Activated naive CD8-positive, alpha-beta T cell treated with anti-CD3 and anti-CD28 coated beads, Interleukin-2, amount 50 U/mL, for 16 hours (primary cell): ENCODE measurements around the gene TCF4.

Experiments
- DNase-seq: peaks from one replicate; pipeline ENCODE4 v3.0.0-alpha.2; 2020; ENCODE audit warnings: low read depth, low spot score

Gene TCF4

DNA sequence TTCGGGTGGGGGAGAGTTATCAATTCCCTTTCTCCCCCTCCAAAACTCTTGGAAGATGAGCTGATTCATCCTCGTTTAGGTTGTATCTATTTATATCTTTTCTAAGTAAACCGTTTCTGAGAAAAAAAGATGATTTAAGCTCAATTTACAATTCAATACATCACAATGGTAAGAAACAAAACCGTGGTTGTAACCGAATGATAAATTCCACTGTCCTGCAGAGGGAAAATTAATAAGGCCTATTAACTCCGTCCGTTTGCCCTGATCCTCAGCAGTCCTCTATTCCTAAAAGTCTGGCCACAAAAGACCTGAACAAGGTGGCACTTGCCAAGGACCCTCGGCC, 286.2 kb downstream of the TCF4 start:
- DNase-seq = no peak

DNA sequence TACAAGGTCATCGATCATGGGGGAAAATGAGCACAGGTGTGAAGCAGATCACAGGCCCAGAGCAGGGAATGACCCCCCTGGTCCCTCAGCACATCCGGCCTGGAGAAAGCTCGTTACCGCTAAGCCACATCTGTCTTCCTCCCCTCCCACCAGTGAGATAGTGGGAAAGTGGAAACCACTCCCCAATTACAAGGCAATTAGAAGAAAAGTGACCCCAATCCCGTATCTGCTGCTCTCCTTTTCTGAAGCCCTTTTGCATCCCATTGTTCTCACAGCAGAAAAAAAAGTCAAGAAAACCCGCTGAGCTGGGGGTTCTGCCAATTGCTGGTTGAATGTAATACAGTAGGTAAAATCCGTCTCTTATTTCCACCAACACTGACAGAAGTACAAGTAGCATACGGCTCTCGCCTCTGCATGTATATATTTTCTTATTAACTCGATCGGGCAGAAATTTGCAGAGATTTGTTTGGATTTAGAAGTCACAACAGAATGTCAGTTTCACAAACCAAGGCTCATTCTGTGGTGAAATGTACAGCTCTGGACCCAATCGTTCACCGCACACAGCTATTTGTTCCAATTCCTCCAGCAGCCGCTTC, 287.0 kb downstream of the TCF4 start:
- DNase-seq = no peak

DNA sequence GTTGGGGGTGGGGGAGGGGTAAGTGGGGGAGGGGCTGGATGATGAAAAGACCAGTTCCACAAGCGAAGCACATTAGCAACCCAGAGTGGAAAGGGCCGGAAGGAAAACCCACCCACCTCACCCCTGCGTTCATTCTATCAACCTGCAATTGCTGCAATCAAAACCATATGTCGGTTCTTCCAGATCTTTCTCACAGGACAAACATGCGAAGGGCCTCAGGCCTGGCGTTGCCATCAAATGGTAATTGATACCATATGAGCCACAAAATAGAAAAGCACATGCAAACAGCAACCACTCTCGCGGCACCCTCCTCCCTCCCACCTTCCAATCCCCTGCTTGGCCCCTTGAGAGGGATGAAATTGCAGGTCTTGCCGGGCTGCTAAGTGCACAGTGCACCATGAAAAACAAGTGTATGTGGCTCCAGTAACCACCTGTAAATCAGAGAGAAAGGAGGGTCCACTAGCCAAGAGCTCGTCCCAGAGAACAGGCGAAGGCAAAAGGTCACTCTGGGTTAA, 287.5 kb downstream of the TCF4 start:
- DNase-seq = no peak

DNA sequence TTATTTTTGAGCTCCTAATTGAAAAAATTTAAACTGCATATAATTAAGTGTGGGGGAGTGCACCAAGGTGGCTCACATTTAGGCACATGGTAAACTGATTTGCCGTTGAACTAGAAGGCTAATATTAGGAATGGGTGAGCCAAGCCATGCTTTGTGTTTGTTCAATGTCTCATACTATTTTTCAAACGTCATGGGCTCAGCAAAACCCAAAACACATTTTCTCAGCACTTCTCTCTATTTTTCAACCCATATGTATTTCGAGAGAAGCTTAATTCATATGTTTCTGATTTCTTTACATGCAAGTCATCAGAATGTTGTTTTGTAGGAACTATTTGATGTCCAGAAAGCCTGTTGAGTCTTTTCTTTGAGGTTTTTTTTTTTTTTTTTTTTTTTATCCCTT, 291.2 kb downstream of the TCF4 start:
- no peak for DNase-seq

DNA sequence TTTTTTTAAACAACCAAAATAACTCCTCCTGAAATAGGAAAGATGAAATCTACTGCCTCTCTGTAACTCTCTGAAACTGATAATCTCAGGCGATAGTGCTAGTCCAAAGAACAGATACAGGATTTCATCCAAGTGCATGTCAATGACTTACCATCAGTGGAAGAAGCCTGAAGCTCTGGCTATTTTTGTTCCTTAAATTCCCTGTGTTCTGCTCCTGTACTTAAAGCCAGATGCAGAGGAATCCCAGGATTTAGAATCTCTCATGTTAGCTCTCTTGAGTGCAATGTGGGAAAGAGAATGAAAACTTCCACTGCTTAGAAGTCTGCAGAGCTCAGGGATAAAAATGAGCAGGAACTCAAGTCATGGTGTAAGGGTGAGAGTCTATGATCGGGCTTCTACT, 291.9 kb downstream of the TCF4 start:
- no peak for DNase-seq

DNA sequence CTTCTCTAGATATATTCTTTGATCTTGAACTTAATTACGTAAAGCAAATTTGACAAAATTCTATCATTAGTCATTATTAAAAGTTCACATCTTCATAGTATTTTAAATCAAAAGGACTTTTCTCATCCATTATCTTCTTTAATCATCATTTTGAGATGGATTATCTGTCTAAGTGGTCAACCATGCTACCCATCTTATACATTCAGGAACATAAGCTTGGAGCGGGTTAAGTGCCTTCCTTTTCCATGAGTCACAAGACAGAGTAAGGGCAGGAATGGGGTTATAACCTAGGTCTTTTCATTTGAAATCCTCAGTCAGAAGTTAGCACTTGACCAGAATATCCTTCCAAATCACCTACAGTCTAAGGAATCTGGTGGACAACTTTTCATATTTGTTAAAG, 297.1 kb downstream of the TCF4 start:
- no peak for DNase-seq

DNA sequence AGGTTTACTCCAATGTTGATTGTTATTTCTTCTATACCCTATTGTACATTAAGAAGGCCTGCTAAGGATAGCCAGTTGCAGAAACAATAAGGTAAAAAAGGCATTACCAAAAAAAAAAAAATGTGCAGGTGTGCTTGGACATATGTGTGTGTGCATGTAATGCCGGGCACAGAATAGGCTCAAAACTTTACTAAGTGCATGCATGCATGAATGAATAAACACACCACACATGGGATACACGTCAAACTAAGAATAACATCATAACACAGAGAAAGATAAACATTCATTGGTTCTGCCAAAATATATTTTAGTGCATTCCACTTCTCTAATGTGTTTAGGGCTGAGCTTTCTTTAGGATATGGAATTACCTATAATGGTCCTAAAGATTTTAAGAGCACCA, 298.2 kb downstream of the TCF4 start:
- DNase-seq = no peak

DNA sequence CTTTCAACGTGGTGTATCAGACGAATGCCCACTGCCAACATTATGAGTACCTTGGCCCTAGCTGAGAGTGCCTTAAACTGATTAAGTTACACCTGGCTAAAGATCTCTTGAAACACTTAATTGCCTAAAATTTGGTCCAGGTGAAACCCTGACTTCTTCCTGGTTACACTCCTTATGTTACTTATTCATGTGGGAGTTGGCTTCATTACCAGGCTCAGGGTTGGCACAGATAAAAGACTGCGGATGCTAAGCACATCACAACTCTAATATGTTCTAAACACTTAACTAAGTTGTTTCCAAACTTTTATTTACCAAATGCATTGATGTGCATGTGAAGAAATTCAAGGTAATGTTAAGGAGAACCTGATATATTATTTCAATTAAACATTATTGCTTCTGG, 298.9 kb downstream of the TCF4 start:
- DNase-seq = no peak

DNA sequence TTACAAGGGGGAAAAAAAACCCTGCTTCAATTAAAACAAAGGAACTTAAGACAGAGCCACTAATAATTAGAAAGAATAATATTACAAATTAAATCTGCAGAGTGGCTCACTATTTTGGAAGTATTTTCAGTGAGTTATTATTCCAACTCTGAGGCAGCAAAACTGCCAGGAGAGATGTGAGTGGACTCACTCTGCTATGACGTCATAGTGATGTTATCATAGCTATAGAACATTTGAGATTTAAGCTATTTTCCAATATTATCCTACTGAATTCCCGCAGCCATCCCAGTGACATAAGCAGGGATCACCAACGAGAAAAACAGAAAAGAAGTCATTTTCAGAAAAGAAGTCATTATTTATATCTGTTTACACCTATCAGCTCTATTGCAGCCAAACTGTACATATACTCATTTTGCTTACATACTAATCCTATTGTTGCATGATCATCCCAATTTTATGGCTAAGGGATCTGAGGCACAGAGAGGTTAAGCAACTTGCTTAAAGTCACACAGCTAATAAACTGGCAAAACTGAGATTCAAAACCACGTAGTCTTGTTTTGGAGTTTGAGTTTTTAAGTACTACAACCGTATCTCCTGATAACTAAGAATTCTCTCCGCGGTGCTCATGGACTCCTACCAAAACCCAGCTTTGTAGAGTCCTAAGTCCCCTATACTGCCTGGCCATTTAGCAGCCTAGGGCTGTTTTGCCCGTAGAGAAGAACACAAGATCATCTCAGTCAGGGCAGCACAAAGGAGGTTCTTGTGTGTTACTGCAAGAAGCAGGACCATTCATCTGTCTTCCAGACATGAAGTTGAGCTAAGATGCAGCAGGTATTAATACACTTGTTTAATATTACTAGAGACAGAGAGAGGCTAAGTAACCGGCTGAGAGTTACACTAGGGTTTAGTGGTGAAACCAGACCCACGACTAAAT, 299.8 kb downstream of the TCF4 start:
- no peak for DNase-seq

DNA sequence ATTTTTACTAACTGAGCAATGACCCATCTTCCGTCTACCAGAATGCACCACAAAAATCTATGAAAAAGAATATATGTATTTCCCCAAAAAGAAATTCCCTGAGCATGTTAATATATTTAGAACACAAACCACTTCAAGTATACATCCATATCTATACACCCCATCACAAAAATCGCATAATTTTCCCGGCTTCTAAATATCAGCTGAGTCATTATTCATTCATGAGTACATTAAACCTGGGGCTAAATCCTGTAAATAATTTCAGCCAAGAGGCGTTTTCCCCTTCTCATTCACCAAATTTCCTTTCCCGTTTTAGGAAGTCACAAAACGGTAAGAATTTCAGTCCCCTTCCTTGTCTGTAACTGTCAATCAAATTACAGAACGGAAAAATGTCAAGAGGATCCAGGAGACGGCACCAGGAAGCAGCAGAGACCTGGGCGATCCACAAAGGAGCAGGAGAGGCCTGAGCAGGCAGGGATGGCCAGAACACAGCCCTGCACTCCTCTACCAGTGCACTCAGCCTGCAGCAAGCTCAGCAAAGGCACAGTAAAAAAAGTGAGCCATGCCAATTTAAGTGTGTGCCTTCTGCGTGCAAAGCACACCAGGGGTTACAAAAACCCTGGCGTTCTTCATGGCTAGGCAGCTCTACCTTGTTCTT, 300.7 kb downstream of the TCF4 start:
- DNase-seq = no peak

DNA sequence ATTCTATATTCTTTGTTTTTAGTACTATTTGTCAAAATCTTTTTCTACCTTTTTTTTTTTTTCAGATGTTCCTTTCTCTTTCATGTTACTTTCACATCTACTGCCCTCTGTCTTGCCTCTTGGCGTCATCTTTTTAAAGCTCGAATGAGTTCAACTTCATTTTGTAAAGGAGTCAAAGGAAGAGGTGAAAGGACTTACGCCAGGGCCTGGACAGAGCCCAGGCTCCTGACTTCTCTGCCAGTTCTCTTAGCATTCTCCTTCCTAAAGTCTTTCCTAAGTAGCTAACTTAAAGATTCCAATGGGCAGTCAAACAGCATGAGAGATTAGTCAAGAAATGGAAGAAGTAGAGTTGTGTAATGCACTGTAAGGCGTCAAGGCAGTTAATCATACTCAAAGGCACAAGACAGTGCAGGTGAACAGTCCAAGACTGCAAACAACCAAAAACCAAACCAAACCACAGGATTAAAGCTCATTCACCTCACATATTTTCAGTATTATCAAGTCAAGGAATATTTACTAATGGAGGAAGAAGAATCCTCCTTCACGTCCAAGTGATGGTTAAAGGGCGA, 301.7 kb downstream of the TCF4 start:
- no peak for DNase-seq

DNA sequence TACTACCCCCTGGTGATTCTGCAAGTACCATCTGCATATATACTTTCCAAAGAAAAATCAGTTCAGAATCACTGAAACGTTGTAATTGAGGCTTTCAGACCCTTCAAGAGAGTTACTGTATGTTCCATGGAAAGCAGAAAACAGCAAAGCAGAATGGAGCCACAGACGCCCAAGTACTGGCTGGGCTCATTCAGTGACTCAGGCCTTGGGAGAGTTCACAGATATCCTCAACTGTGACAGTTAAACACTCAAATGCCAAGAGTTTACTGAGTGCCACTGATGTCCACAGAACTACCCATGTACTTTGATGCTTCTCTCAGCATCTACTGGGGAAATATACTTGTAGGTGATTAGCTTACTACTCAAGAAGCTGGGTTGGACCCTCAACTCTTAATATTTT, 303.4 kb downstream of the TCF4 start:
- no peak for DNase-seq

DNA sequence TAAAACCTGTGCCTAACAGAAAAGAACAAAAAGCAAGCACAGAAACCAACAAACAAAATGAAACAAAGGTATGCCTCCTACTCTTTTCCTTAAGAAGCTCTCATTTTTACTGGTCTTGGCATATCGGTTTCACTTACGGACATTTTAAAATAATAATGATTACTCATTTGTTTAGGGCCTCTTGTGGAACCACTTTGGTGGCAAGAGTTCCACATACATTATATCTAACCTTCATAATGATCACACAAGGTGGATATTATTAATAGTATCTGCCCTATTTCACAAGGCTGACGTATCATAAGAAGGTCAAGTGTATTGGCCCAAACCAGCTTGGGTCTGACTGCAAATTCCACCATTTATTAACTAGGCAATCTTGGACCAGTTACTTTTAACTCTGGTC, 304.7 kb downstream of the TCF4 start:
- DNase-seq = no peak

DNA sequence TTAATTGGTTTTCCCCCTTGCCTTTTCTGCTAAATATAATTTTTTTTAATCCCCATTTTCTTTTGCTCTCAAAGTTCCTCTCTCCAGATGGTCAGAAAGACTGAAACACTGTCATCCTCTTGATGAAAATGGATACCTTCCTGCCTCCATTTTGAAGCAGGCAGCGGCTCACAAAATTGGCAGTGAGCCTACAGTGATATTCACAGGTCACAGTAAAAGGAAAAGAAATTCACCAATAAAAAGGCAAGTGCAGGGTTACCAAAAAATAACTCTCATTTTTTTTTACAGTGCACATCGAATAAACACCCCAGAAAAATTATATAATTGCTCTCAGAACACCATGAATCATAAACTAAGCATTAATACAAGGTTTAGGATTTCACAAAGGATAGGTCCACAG, 307.5 kb downstream of the TCF4 start:
- DNase-seq = no peak

DNA sequence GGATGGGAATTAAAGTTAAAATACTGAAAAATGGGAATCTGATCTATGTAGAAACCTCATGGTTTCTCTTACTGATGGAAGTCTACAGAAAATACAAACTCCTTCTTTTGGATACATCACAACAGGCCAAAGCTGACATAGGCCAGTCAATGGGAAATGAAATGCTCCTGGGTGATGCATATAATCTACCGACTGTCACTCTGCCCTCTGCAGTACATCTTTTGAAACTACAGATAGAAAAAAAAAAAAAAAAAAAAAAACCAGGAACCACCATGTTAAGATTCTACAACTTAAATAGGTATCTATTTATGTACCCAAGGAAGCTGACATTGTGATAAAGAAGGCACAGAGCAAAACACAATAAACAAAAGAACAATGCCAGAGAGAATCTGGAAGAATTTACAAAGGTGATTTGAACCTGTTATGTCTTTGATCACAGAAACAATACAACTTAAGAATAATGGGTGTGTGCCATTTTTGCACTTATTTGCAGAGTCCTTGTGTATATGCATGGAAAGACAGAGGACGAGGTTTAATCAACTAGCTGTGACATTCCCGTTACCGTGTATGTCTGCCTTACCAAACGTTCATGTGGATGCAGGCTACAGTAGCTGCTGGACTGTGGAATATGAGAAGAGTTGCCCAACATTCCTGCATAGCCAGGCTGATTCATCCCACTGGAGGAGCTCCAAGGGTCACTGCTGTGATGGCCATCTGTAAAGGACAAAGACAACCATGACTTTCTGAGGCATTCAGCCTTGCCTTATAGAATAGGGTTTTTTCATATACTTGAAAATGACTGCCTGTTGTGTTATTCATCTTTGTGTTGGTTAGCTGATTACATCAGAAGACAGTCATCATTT, 312.7 kb downstream of the TCF4 start:
- DNase-seq = no peak

DNA sequence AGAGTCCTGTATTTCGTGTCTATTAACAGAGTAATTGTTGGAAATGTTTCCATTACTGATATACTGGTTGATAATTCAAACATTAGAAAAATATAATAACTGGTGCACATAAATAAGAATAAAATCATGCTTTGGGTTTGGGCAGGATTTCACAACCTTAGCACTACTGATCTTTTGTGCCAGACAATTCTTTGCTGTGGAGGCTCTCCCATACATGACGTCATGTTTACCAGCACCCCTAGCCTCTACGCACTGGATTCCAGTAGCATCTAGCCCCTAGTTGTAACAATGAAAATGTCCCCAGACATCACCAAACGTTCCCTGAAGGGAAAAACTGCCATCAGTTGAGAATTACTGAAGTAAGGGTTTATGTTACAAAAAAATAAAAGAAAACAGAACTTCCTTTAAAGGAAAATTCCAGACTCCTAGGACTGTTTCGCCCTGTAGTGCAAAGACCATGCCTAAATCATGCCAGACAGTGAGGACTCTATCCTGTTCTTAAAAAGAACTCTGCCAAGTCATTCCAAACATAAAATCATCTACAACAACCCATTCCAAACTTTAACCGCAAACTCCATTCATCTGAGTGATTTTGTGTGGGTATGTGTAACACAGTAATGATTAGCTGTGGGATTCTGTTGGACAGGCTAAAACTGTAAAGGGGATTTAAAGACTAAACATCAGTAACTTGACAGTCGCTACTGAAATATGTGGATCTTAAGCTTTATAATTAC, 315.3 kb downstream of the TCF4 start:
- DNase-seq = no peak

DNA sequence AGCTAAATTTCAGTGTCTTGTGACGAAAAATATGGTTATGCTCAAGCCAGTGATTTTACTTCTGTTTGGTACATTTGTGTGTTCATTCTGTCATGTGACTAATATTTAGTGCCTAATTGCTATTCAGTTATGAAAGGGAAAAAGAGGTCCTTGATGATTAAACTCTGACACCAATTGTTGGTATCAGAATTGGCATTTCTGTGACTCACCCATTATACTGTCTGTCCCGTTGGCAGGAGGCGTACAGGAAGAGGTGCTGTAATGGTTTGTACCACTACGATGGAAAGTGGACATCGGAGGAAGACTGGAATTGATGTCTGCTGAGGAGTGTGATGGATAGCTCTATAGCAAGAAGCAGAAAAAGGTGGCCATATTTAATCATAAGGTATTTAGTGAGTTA, 318.4 kb downstream of the TCF4 start:
- no peak for DNase-seq

DNA sequence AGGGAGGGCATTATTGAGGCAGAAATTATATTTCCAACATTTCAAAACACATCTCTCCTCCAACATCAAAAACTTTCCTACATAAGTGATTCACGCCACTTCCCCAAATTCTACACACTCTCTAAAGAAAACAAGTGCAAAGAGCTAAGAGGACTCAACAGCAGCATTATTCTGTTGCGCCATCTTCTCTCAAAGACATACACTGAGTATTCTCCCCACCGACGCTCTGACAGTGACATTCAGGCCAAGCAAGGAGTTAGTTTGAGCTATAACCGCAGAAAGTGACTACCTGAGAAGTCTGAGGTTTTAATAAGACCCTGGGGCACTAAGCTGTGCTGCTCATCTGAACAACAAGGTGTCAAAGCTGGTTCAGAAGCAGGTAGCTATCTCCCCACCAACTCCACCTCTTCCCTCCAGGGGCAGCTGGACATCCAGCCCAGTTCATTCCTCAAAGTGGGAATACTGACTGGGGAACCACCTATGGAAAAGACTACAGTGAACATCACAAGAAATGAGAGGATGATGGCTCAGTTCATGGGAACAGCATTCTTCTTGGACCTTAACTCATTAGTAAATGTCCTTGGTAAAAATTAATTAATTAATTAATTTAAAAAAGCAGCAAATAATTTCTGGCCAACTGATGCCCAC, 319.2 kb downstream of the TCF4 start:
- DNase-seq = no peak

DNA sequence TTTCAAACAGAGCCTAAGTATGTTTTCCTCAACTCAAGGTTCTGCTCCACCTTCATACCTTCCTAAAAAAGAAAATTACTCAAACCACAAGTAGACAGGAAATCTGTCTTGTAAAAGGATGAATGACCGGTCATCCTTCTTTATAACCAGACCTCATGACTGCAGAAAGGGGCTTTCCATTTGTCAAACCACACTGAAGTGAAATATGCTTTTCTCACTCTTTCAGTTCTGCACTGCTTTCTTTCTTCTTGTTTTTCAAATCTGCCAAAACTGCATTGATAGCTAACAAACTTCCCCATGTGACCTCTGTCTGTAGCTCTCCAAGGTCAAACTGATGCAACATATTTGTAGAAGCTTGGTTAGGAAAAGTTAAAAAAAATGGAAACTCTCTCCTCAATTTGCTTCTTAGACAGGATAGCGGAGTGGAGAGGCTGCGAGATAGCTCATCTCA, 319.8 kb downstream of the TCF4 start:
- DNase-seq = no peak

DNA sequence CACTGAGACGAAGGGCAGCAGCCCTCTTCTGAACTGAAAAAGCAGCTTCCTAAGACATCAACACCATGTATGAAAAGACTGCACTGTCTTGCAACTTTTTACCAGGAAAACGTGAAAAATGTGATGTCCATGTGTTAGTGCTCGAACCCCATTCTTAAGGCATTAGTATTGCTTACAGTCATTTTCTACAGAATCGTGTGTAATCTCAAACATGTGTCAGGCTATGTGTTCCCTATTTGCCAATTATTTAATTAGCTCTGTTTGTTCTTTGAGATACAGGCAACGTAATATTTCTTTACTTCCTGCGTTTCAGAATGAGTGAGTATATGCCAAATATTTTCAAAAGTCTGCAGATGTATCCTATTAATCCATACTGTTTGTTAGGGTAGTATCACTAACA, 321.0 kb downstream of the TCF4 start:
- no peak for DNase-seq
